SK-N-SH treated with all-trans-retinoic acid at 6 μM for 48 hours (cell line): ENCODE data around the gene NTM.

Experiments
- ATAC-seq: fragments of 200-7000 bp; cut with Tn5 transposase; 3 replicates; pipeline ENCODE4 v1.9.1; 2020; ENCODE audit warnings: mild to moderate bottlenecking, moderate library complexity
- ARNTL ChIP-seq: fragments of 450-650 bp; formaldehyde crosslinking; IDR thresholded peaks from 2 replicates; pipeline ENCODE4 v1.5.0; 2020; ENCODE audit warnings: low read depth, mild to moderate bottlenecking, moderate library complexity, borderline replicate concordance
- BACH2 ChIP-seq: fragments of 250-450 bp; sonication (Bioruptor Pico); IDR thresholded peaks from 2 replicates; pipeline ENCODE4 v1.9.0; 2021; ENCODE audit warnings: mild to moderate bottlenecking, borderline replicate concordance
- CSDC2 ChIP-seq: fragments of 250-450 bp; sonication (Bioruptor Pico); IDR thresholded peaks from 2 replicates; pipeline ENCODE4 v1.5.0; 2020; ENCODE audit warnings: mild to moderate bottlenecking, moderate library complexity
- CSRNP3 ChIP-seq: fragments of 250-450 bp; sonication (Bioruptor Pico); IDR thresholded peaks from 2 replicates; pipeline ENCODE4 v1.5.1; 2021; ENCODE audit warnings: mild to moderate bottlenecking, moderate library complexity
- ESRRG ChIP-seq: fragments of 250-450 bp; sonication (Bioruptor Pico); IDR thresholded peaks from 2 replicates; pipeline ENCODE4 v1.6.1; 2021; ENCODE audit warnings: mild to moderate bottlenecking
- GLIS3 ChIP-seq: fragments of 250-450 bp; sonication (Bioruptor Pico); IDR thresholded peaks from 2 replicates; pipeline ENCODE4 v1.5.0; 2020; ENCODE audit warnings: mild to moderate bottlenecking, moderate library complexity
- ISL1 ChIP-seq: fragments of 250-450 bp; sonication (Bioruptor Pico); IDR thresholded peaks from 2 replicates; pipeline ENCODE4 v2.1.2; 2022; ENCODE audit warnings: mild to moderate bottlenecking, moderate library complexity
- OSR1 ChIP-seq: fragments of 250-450 bp; sonication (Bioruptor Pico); IDR thresholded peaks from 2 replicates; pipeline ENCODE4 v1.8.0; 2022; ENCODE audit warnings: moderate library complexity, mild to moderate bottlenecking, inconsistent platforms
- PPARA ChIP-seq: fragments of 250-450 bp; sonication (Bioruptor Pico); IDR thresholded peaks from 2 replicates; pipeline ENCODE4 v1.5.0; 2020; ENCODE audit warnings: mild to moderate bottlenecking, borderline replicate concordance
- RARB ChIP-seq: fragments of 250-450 bp; sonication (Bioruptor Pico); IDR thresholded peaks from 2 replicates; pipeline ENCODE4 v1.8.0; 2021; ENCODE audit warnings: mild to moderate bottlenecking, moderate library complexity
- SNAI2 ChIP-seq: fragments of 250-450 bp; sonication (Bioruptor Pico); IDR thresholded peaks from 2 replicates; pipeline ENCODE4 v1.5.0; 2020; ENCODE audit warnings: mild to moderate bottlenecking, moderate library complexity
- TCF4 ChIP-seq: fragments of 250-450 bp; sonication (Bioruptor Pico); IDR thresholded peaks from 2 replicates; pipeline ENCODE4 v1.8.0; 2021; ENCODE audit warnings: mild to moderate bottlenecking, moderate library complexity, borderline replicate concordance
- TOX ChIP-seq: fragments of 250-450 bp; sonication (Bioruptor Pico); IDR thresholded peaks from 2 replicates; pipeline ENCODE4 v1.8.0; 2021; ENCODE audit warnings: mild to moderate bottlenecking, moderate library complexity, borderline replicate concordance
- TSHZ2 ChIP-seq: fragments of 250-450 bp; sonication (Bioruptor Pico); IDR thresholded peaks from 2 replicates; pipeline ENCODE4 v1.5.0; 2020; ENCODE audit warnings: mild to moderate bottlenecking, moderate library complexity
- ZC3H10 ChIP-seq: fragments of 250-450 bp; sonication (Bioruptor Pico); IDR thresholded peaks from 2 replicates; pipeline ENCODE4 v1.5.1; 2021; ENCODE audit warnings: mild to moderate bottlenecking, moderate library complexity
- ZFP3 ChIP-seq: fragments of 250-450 bp; sonication (Bioruptor Pico); IDR thresholded peaks from 2 replicates; pipeline ENCODE4 v1.5.0; 2020; ENCODE audit warnings: mild to moderate bottlenecking, moderate library complexity
- ZFP30 ChIP-seq: fragments of 450-650 bp; formaldehyde crosslinking; IDR thresholded peaks from 2 replicates; pipeline ENCODE4 v1.5.0; 2022; ENCODE audit warnings: mild to moderate bottlenecking, moderate library complexity
- ZNF565 ChIP-seq: fragments of 450-650 bp; formaldehyde crosslinking; conservative IDR thresholded peaks from 2 replicates; pipeline ENCODE4 v1.5.0; 2020; ENCODE audit warnings: low read depth, mild to moderate bottlenecking, moderate library complexity
- ZNF70 ChIP-seq: fragments of 450-650 bp; formaldehyde crosslinking; IDR thresholded peaks from 2 replicates; pipeline ENCODE4 v1.5.0; 2020; ENCODE audit warnings: mild to moderate bottlenecking, moderate library complexity
- ZNF8 ChIP-seq: fragments of 450-650 bp; formaldehyde crosslinking; IDR thresholded peaks from 2 replicates; pipeline ENCODE4 v1.5.0; 2020; ENCODE audit warnings: mild to moderate bottlenecking, moderate library complexity
- TF ChIP-seq, protein P1 (sequence below): fragments of 250-450 bp; sonication (Bioruptor Pico); IDR thresholded peaks from 2 replicates; pipeline ENCODE4 v1.5.1; 2020; ENCODE audit warnings: low read depth, mild to moderate bottlenecking, moderate library complexity

The NTM gene

GRCh38 chr11:132088551-132088950, 718.1 kb downstream of the NTM start:
- TF ChIP-seq ZNF8 (CRISPR knock-in tag), result no peak
- TF ChIP-seq RARB (CRISPR knock-in tag), result no peak
- no peak for TF ChIP-seq ZNF565 (CRISPR knock-in tag)
- TF ChIP-seq ARNTL (CRISPR knock-in tag), result no peak
- TF ChIP-seq ISL1 (CRISPR knock-in tag), result no peak
- TF ChIP-seq, protein P1, sequence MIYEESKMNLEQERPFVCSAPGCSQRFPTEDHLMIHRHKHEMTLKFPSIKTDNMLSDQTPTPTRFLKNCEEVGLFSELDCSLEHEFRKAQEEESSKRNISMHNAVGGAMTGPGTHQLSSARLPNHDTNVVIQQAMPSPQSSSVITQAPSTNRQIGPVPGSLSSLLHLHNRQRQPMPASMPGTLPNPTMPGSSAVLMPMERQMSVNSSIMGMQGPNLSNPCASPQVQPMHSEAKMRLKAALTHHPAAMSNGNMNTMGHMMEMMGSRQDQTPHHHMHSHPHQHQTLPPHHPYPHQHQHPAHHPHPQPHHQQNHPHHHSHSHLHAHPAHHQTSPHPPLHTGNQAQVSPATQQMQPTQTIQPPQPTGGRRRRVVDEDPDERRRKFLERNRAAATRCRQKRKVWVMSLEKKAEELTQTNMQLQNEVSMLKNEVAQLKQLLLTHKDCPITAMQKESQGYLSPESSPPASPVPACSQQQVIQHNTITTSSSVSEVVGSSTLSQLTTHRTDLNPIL (CRISPR knock-in tag), result no peak
- TF ChIP-seq ZC3H10 (CRISPR knock-in tag), result no peak
- no peak for TF ChIP-seq TOX (CRISPR knock-in tag)
- no peak for TF ChIP-seq CSDC2 (CRISPR knock-in tag)
- no peak for TF ChIP-seq TCF4 (CRISPR knock-in tag)
- TF ChIP-seq OSR1 (CRISPR knock-in tag), result no peak
- TF ChIP-seq ZFP3 (CRISPR knock-in tag), result no peak
- no peak for TF ChIP-seq BACH2 (CRISPR knock-in tag)
- ATAC-seq, result no peak

DNA sequence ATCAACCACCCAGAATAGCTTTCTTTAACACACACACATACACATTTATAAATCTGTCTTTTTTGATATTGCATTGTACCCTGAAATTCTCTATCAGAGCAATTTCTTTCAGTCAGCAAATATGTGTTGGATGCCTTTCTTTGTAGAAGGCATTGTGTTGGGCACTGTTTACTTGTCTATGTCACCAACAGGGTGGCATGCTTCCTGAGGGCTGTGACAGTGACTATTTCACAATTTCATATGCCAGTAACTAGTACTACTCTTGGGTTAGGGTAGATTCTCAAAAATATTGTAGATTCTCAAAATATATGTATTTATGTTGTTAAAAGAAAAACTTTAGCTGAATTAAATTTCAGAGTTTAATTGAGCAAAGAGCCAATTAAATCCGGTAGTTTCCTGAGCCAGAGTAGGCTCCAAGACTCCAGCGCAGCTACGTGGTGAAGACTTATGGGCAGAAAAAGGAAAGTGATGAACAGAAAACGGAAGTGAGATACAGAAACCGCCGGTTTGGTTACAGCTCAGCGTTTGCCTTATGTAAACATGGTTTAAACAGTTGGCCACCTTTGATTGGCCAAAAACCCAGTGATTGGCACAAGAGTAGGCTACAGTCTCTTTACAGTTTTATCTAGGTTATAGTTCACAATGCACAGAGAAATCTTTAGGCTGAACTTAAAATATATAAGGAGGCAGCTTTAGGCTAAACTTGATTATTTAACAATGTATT, 723.3 kb downstream of the NTM start:
- no peak for ATAC-seq
- TF ChIP-seq ISL1 (CRISPR knock-in tag), result no peak
- no peak for TF ChIP-seq ESRRG
- no peak for TF ChIP-seq ARNTL (CRISPR knock-in tag)
- no peak for TF ChIP-seq ZNF70 (CRISPR knock-in tag)
- no peak for TF ChIP-seq RARB (CRISPR knock-in tag)
- no peak for TF ChIP-seq BACH2 (CRISPR knock-in tag)
- TF ChIP-seq ZC3H10 (CRISPR knock-in tag), result no peak
- TF ChIP-seq CSRNP3 (CRISPR knock-in tag), result no peak
- no peak for TF ChIP-seq PPARA
- TF ChIP-seq ZNF565 (CRISPR knock-in tag), result no peak
- TF ChIP-seq TCF4 (CRISPR knock-in tag), result no peak
- no peak for TF ChIP-seq TSHZ2
- TF ChIP-seq TOX (CRISPR knock-in tag), result no peak
- TF ChIP-seq ZFP3 (CRISPR knock-in tag), result no peak

GRCh38 chr11:132094598-132094997, 724.2 kb downstream of the NTM start:
- TF ChIP-seq TOX (CRISPR knock-in tag), result no peak
- TF ChIP-seq ESRRG, result no peak
- TF ChIP-seq CSRNP3 (CRISPR knock-in tag), result no peak
- no peak for TF ChIP-seq ZFP3 (CRISPR knock-in tag)
- TF ChIP-seq ZNF70 (CRISPR knock-in tag), result no peak
- no peak for TF ChIP-seq ZC3H10 (CRISPR knock-in tag)
- TF ChIP-seq, protein P1 (CRISPR knock-in tag), result no peak
- TF ChIP-seq ZNF565 (CRISPR knock-in tag), result no peak
- no peak for TF ChIP-seq GLIS3
- TF ChIP-seq TCF4 (CRISPR knock-in tag), result no peak
- no peak for TF ChIP-seq SNAI2 (CRISPR knock-in tag)
- no peak for TF ChIP-seq BACH2 (CRISPR knock-in tag)
- TF ChIP-seq OSR1 (CRISPR knock-in tag), result no peak
- TF ChIP-seq RARB (CRISPR knock-in tag), result no peak
- TF ChIP-seq ZFP30 (CRISPR knock-in tag), result no peak
- no peak for TF ChIP-seq ISL1 (CRISPR knock-in tag)
- no peak for TF ChIP-seq CSDC2 (CRISPR knock-in tag)
- no peak for TF ChIP-seq TSHZ2
- TF ChIP-seq ZNF8 (CRISPR knock-in tag), result no peak
- no peak for ATAC-seq
